Heart left ventricle (tissue), 13 donors: ENCODE measurements around the gene IPO4.

Experiments
- CTCF ChIP-seq, 12 donors: fragments of 200-600 bp; sonication (generic) in 4 of 12; IDR thresholded peaks; one replicate each; pipeline versions ENCODE4 v1.5.0 to v1.8.0; 2018 to 2022; ENCODE audit warnings: antibody characterized with exemption in 12 of 12, mild to moderate bottlenecking in 5 of 12
- POLR2A ChIP-seq, 2 donors: fragments of 450-650 bp; IDR thresholded peaks; one replicate each; pipeline ENCODE4 v1.6.1; 2017; ENCODE audit warnings: antibody characterized with exemption in 2 of 2, mild to moderate bottlenecking in 2 of 2, moderate library complexity in 2 of 2
- donor health status: ischemic (EF 13 %, LVEDD 7.1; RV severe dilation, severe dysfunction).
- donor health status: DM: no; HTN: yes; CAD: no.
- donor health status: DM: no; HTN: no; CAD: no.
- donor health status: ischemic (EF 25% LVEDD 6.9; RV normal size, moderate dysfunction).
- donor health status: ischemic (EF 25% LVEDD 5.7; RV mildly dilated, moderate dysfunction).
- donor health status: ischemic (EF 35%, LVEDD 5.7; RV mildly dilated, moderate dysfunction).
- donor health status: nonischemic (EF 11% LVEDD 7.7; RV severe dilation, severe dysfunction).
- donor health status: DM: yes; HTN: yes; CAD: no.
- donor health status: PGD.
- donor health status: ischemic (EF 29% LVEDD 5.4; RV normal size, mild dysfunction).
- donor health status: nonischemic (EF 23%, LVEDD 6.1; RV moderate dilation, normal function).

- TF ChIP-seq CTCF (IDR thresholded peaks at IDR 0.05): no peak
- no peak for TF ChIP-seq POLR2A (IDR thresholded peaks at IDR 0.05)
Measured at GRCh38 chr14:24219080-24219479, 30.5 kb upstream of the IPO4 start.
